ENCODE data around the gene REV1.

DNA sequence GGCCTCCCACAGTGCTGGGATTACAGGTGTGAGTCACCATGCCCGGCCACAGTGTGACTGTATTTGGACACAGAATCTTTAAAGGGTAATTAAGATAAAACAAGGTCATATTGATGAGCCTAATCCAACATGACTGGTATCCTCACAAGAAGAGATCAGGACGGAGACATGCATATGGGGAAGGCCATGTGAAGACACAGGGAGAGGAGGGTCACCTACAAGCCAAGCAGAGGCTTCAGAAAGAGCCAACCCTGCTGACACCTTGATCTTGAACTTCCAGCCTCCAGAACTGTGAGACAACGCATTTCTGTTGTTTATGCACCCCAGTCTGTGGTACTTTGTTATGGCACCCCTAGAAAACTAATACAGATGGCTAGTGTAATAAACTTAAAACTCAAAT, 72.4 kb downstream of the REV1 start:
- TF ChIP-seq GATA2 (IDR thresholded peaks at IDR 0.05; ENCODE audit: low read depth, low read length) (no peak), GATA3 (IDR thresholded peaks at IDR 0.05; ENCODE audit: low read depth, low read length) (no peak)

Measured in SH-SY5Y (cell line).